Neural cell (in vitro differentiated cells): Measurements from ENCODE around the gene NTNG1. TPM values are rescaled to one million over a fixed set of nuclear protein-coding genes. Genes with fewer than 3 reads are reported as not detected.

Experiments used
- H2AFZ ChIP-seq: fragments of 200-600, 300-800 bp; sonication (generic), shearing (Covaris generic); 2 replicates; pipeline ENCODE4 v1.6.0; 2014; ENCODE audit warnings: low read depth, mild to moderate bottlenecking, antibody characterized with exemption, low read length, moderate library complexity
- H3F3A ChIP-seq: fragments of 200-600 bp; shearing (Covaris generic); 2 replicates; pipeline ENCODE4 v1.6.1; 2016; ENCODE audit warnings: mild to moderate bottlenecking, moderate library complexity, mixed read lengths, antibody characterized with exemption, low read length; ENCODE audit not compliant: insufficient read depth, poor library complexity, severe bottlenecking
- H3K27ac ChIP-seq: fragments of 200-600, 300-800 bp; sonication (generic), shearing (Covaris generic); 2 replicates; pipeline ENCODE4 v1.5.1; 2014; ENCODE audit warnings: mild to moderate bottlenecking, low read length, moderate library complexity
- H3K27me3 ChIP-seq: fragments of 300-800, 200-600 bp; sonication (generic), shearing (Covaris generic); 2 replicates; pipeline ENCODE4 v1.6.0; 2014; ENCODE audit warnings: mild to moderate bottlenecking, low read depth, low read length, moderate library complexity; ENCODE audit not compliant: insufficient read depth
- H3K36me3 ChIP-seq: fragments of 300-800, 200-600 bp; sonication (generic), shearing (Covaris generic); 2 replicates; pipeline ENCODE4 v1.5.1; 2014; ENCODE audit warnings: mild to moderate bottlenecking, antibody characterized with exemption, low read length, moderate library complexity; ENCODE audit not compliant: insufficient read depth
- H3K4me2 ChIP-seq: fragments of 300-800, 200-600 bp; sonication (generic), shearing (Covaris generic); 2 replicates; pipeline ENCODE4 v1.6.0; 2014; ENCODE audit warnings: mild to moderate bottlenecking, low read length
- H3K4me3 ChIP-seq: fragments of 300-800, 200-600 bp; sonication (generic), shearing (Covaris generic); 2 replicates; pipeline ENCODE4 v1.5.1; 2014; ENCODE audit warnings: mild to moderate bottlenecking, low read length, moderate library complexity
- H3K79me2 ChIP-seq: fragments of 200-600 bp; shearing (Covaris generic); replicated peaks from 2 replicates; pipeline ENCODE4 v1.6.0; 2014; ENCODE audit warnings: mild to moderate bottlenecking, low read length, moderate library complexity; ENCODE audit not compliant: insufficient read depth
- H3K9ac ChIP-seq: fragments of 300-800, 200-600 bp; sonication (generic), shearing (Covaris generic); 2 replicates; pipeline ENCODE4 v1.6.1; 2016; ENCODE audit warnings: mild to moderate bottlenecking, low read length, mixed read lengths
- H3K9me2 ChIP-seq: fragments of 200-600 bp; shearing (Covaris generic); 2 replicates; pipeline ENCODE4 v1.6.1; 2016; ENCODE audit warnings: mild to moderate bottlenecking, low read length, mixed read lengths; ENCODE audit not compliant: insufficient read depth
- H3K9me3 ChIP-seq: fragments of 200-600, 300-800 bp; sonication (generic), shearing (Covaris generic); 2 replicates; pipeline ENCODE4 v1.6.1; 2016; ENCODE audit warnings: mild to moderate bottlenecking, mixed run types, low read length, moderate library complexity, mixed read lengths
- H4K20me1 ChIP-seq: fragments of 200-600 bp; shearing (Covaris generic); 2 replicates; pipeline ENCODE4 v1.6.1; 2016; ENCODE audit warnings: mild to moderate bottlenecking, mixed run types; ENCODE audit not compliant: insufficient read depth
- CTCF ChIP-seq: fragments of 450-650 bp; IDR thresholded peaks from 2 replicates; pipeline ENCODE4 v1.5.1; 2014; ENCODE audit warnings: antibody characterized with exemption, mild to moderate bottlenecking, moderate library complexity; ENCODE audit not compliant: poor library complexity, severe bottlenecking
- EP300 ChIP-seq: fragments of 450-650 bp; conservative IDR thresholded peaks from 2 replicates; pipeline ENCODE4 v1.6.1; 2014; ENCODE audit warnings: antibody characterized with exemption, mild to moderate bottlenecking, moderate library complexity; ENCODE audit not compliant: poor library complexity, severe bottlenecking
- EZH2 ChIP-seq: fragments of 200-600, 300-800 bp; shearing (Covaris generic), sonication (generic); IDR thresholded peaks from 2 replicates; pipeline ENCODE4 v1.6.1; 2014; ENCODE audit warnings: antibody characterized with exemption, low read length, borderline replicate concordance, mild to moderate bottlenecking; ENCODE audit not compliant: insufficient read depth, poor library complexity, severe bottlenecking
- MXI1 ChIP-seq: fragments of 450-650 bp; conservative IDR thresholded peaks from 2 replicates; pipeline ENCODE4 v1.6.1; 2014; ENCODE audit warnings: antibody characterized with exemption, mild to moderate bottlenecking; ENCODE audit not compliant: poor library complexity, severe bottlenecking
- POLR2AphosphoS5 ChIP-seq: IDR thresholded peaks from 2 replicates; pipeline ENCODE4 v1.6.1; 2012
- RAD21 ChIP-seq: fragments of 450-650 bp; conservative IDR thresholded peaks from 2 replicates; pipeline ENCODE4 v1.6.1; 2014; ENCODE audit warnings: antibody characterized with exemption, mild to moderate bottlenecking, moderate library complexity
- REST ChIP-seq: IDR thresholded peaks from 2 replicates; pipeline ENCODE4 v1.6.1; 2012; ENCODE audit warnings: borderline replicate concordance
- SMC3 ChIP-seq: fragments of 450-650 bp; conservative IDR thresholded peaks from 2 replicates; pipeline ENCODE4 v1.6.1; 2014; ENCODE audit warnings: antibody characterized with exemption, mild to moderate bottlenecking, moderate library complexity; ENCODE audit not compliant: poor library complexity
- TAF1 ChIP-seq: IDR thresholded peaks from 2 replicates; pipeline ENCODE4 v1.6.1; 2012; ENCODE audit warnings: low read depth
- polyA plus RNA-seq: library from polyadenylated mRNA; depleted of rRNA; stranded (reverse); fragments of >200 nt; gene quantifications from 2 replicates; pipeline ENCODE4 v1.2.3, GENCODE V29; 2014

Gene NTNG1
- polyA plus RNA-seq, 1 donor from 2014 or later, result not detected

- TF ChIP-seq SMC3 (no peak), RAD21 (no peak), EP300 (no peak), TAF1 (no peak), EZH2 (no peak), POLR2AphosphoS5 (no peak), CTCF (no peak), REST (no peak), MXI1 (no peak)
- H3K79me2 ChIP-seq, result no peaks in the 10 kb centered on the region
- H3K9ac ChIP-seq, result no peak overlapping the region
- H3K9me2 ChIP-seq, result no peaks in the 10 kb centered on the region
- no peaks in the 10 kb centered on the region for H3K36me3 ChIP-seq
- no peaks in the 10 kb centered on the region for H3K27me3 ChIP-seq
- no peaks in the 10 kb centered on the region for H4K20me1 ChIP-seq
- H2AFZ ChIP-seq, result no peak overlapping the region
- H3F3A ChIP-seq, result no peaks in the 10 kb centered on the region
- H3K27ac ChIP-seq, result no peak overlapping the region
- no peak overlapping the region for H3K4me3 ChIP-seq
- H3K9me3 ChIP-seq, result no peaks in the 10 kb centered on the region
- H3K4me2 ChIP-seq, result no peak overlapping the region
These were observed 174.8 kb downstream of the NTNG1 start for GRCh38 chr1:107315652-107316051.

- Histone ChIP-seq H3K27ac (no peak overlapping the region), H3K4me2 (no peak overlapping the region), H3K9me2 (no peaks in the 10 kb centered on the region), H3K27me3 (no peaks in the 10 kb centered on the region), H3K36me3 (no peaks in the 10 kb centered on the region), H3K4me3 (no peak overlapping the region), H3K79me2 (no peaks in the 10 kb centered on the region), H4K20me1 (no peaks in the 10 kb centered on the region), H3K9ac (no peak overlapping the region), H2AFZ (no peak overlapping the region), H3F3A (no peaks in the 10 kb centered on the region), H3K9me3 (no peaks in the 10 kb centered on the region)
- no peak for TF ChIP-seq RAD21
These were observed 178.1 kb downstream of the NTNG1 start for GRCh38 chr1:107318932-107319331.

- Histone ChIP-seq H3F3A (no peaks in the 10 kb centered on the region), H3K79me2 (no peaks in the 10 kb centered on the region), H2AFZ (no peak overlapping the region), H3K9ac (no peak overlapping the region), H3K9me2 (no peaks in the 10 kb centered on the region), H3K9me3 (no peaks in the 10 kb centered on the region), H3K36me3 (no peaks in the 10 kb centered on the region), H4K20me1 (no peaks in the 10 kb centered on the region), H3K27me3 (no peaks in the 10 kb centered on the region), H3K27ac (no peak overlapping the region), H3K4me2 (no peak overlapping the region), H3K4me3 (no peak overlapping the region)
- TF ChIP-seq RAD21, result no peak
- no peak for TF ChIP-seq EZH2
- TF ChIP-seq MXI1, result no peak
These were observed 182.9 kb downstream of the NTNG1 start for GRCh38 chr1:107323784-107324183.
